ENCODE data around the gene CARNS1. TPM values are rescaled to one million over a fixed set of nuclear protein-coding genes. Genes with fewer than 3 reads are reported as not detected.

CARNS1 gene
- total RNA-seq, 3 donors from 2014 or later (not counting 1 experiment from before 2014, with no cell fraction given) = 25.0 to 29.0 (median 25.0) TPM

DNA sequence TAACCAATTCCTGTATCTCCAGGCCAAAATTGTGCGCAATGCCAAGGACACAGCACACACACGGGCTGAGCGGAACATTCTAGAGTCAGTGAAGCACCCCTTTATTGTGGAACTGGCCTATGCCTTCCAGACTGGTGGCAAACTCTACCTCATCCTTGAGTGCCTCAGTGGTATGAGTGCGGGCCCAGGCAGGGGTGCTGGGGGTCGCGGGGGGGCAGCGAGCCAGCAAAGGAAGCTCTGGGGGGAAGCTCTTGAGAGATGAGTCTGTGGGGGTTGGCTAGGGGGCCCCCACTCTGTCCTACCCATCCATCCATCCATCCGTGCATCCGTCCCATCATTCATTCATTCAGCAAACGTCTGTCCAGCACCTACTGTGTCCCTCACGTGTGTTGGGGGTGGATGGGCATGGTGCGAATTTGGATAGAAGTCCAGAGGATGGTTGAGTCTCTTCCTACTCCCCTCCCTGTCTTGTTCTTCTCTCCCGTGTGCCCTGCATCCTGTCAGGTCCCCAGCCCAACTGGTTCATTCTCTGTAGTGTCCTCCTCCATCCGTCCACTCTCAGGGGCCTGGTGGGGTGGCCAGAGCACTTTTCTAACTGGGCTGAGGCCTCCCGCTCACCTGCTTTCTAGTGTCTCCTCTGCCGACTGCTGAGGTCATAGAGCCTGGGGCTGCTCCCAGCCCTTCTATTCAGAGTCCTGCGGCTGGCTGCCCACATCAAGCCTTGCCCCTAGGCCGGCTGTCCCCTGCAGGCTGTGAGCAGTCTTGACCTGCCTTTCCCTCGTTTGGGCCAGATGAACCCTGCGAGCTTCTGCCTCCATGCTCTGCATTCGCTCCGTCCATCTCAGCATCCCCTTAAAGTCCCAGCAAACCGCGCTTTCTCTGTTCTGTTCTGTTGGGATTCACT is 16.1 kb downstream of the CARNS1 start:
- H3K36me3 Mint-ChIP-seq = no peaks in the 10 kb centered on the region
- Histone ChIP-seq H3K27me3 (ENCODE audit: control insufficient read depth, insufficient read depth, low read length) (no peaks in the 10 kb centered on the region), H3K9me3 (ENCODE audit: control insufficient read depth, insufficient read depth, low read length) (no peaks in the 10 kb centered on the region), H3K27ac (ENCODE audit: low read length) (peak overlapping the region; percentile 12), H3K4me1 (ENCODE audit: control insufficient read depth, insufficient read depth, low read length) (peaks cover 72% of the 10 kb centered on the region), H3K36me3 (ENCODE audit: control insufficient read depth, insufficient read depth, low read length) (peaks cover 35% of the 10 kb centered on the region), H3K4me3 (ENCODE audit: low read length) (no peak overlapping the region)
- DNase-seq (no peak), ATAC-seq (no peak)
- H3K4me3 Mint-ChIP-seq = peak overlapping the region; percentile 70
- intact Hi-C loops (cut with micrococcal nuclease) = no loop called here
- H3K9me3 Mint-ChIP-seq = no peaks in the 10 kb centered on the region
- peak overlapping the region; percentile 88 to 92 for H3K27ac Mint-ChIP-seq
- TF ChIP-seq, protein P1, sequence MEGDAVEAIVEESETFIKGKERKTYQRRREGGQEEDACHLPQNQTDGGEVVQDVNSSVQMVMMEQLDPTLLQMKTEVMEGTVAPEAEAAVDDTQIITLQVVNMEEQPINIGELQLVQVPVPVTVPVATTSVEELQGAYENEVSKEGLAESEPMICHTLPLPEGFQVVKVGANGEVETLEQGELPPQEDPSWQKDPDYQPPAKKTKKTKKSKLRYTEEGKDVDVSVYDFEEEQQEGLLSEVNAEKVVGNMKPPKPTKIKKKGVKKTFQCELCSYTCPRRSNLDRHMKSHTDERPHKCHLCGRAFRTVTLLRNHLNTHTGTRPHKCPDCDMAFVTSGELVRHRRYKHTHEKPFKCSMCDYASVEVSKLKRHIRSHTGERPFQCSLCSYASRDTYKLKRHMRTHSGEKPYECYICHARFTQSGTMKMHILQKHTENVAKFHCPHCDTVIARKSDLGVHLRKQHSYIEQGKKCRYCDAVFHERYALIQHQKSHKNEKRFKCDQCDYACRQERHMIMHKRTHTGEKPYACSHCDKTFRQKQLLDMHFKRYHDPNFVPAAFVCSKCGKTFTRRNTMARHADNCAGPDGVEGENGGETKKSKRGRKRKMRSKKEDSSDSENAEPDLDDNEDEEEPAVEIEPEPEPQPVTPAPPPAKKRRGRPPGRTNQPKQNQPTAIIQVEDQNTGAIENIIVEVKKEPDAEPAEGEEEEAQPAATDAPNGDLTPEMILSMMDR (IDR thresholded peaks at IDR 0.05) = no peak
- no peaks in the 10 kb centered on the region for H3K27me3 Mint-ChIP-seq (ENCODE audit: low read depth in 2 of 2)
- H3K4me1 Mint-ChIP-seq = peaks cover 42 to 52% of the 10 kb centered on the region in 2 donors
- WGBS (ENCODE audit: insufficient coverage) = 94% methylated on average over 16 of the region's 24 CpGs

DNA sequence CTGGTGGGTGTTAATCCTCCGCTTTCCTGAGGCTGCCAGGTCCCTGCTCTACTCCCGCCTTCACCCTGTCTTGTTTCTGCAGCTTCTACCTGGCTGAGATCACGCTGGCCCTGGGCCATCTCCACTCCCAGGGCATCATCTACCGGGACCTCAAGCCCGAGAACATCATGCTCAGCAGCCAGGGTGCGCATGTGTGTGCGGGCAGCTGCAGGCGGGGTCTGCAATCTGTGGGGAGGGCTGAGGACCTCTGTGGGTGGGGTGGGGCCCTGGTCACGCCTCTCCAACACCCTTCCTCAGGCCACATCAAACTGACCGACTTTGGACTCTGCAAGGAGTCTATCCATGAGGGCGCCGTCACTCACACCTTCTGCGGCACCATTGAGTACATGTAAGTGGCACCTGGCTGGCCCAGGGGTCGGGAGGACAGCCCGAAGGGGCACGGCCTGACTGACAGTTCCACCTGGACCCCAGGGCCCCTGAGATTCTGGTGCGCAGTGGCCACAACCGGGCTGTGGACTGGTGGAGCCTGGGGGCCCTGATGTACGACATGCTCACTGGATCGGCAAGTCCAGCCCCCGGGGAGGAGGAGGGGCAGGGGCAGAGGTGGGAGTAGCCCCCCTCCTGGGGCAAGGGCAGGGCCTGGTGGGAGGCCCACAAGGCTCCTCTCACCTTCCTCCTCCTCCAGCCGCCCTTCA is 17.3 kb downstream of the CARNS1 start:
- peaks cover 35% of the 10 kb centered on the region for H3K36me3 ChIP-seq (ENCODE audit: control insufficient read depth, insufficient read depth, low read length)

DNA sequence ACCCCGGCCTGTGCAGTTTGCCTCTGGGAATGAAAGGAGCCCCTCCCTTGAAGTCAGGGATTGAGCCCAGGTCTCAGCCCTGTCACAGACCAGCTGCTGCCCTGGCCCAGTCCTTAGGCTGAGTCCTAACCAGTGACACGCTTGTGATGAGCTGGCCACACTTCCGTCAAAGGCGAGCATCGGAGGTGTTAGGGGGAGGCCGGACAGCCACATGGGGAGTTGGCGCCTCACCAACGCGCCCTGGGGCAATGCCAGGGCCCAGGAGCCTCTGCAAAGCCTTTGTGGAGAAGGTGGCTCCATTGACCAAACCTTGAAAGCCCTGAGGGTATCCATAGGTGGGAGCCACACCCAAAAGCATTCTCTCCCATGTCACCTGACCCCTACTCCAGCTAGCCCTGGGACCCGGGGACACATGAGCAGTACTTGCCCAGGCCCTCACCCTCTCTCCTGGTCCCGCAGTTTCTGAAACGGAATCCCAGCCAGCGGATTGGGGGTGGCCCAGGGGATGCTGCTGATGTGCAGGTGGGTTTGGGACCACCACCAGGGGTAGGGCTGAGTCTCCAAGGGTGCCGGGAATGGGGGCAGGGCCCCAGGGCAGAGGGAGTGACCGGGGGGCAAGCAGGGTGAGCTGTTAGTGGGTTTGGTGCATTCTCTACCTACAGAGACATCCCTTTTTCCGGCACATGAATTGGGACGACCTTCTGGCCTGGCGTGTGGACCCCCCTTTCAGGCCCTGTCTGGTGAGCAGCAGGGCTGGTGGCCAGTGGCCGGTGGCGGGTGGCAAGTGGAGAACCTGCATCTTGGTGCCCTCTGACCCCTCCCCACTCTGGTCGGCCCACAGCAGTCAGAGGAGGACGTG is 18.3 kb downstream of the CARNS1 start:
- DNase-seq = peak; percentile 45 to 56
- peaks cover 35% of the 10 kb centered on the region for H3K36me3 ChIP-seq (ENCODE audit: control insufficient read depth, insufficient read depth, low read length)

More for the DNA sequence above, 17.3 kb downstream of the CARNS1 start:
- WGBS (ENCODE audit: insufficient coverage) = 76% methylated on average over 21 of the region's 22 CpGs
- Mint-ChIP-seq H3K36me3 (no peaks in the 10 kb centered on the region), H3K9me3 (no peaks in the 10 kb centered on the region), H3K27ac (peak overlapping the region; percentile 88 to 92), H3K4me3 (peak overlapping the region; percentile 45), H3K27me3 (ENCODE audit: low read depth in 2 of 2) (no peaks in the 10 kb centered on the region), H3K4me1 (peaks cover 43 to 57% of the 10 kb centered on the region in 2 donors)
- intact Hi-C loops (cut with micrococcal nuclease) = no loop called here
- H3K4me3 ChIP-seq (ENCODE audit: low read length) = no peak overlapping the region
- peak overlapping the region; percentile 86 for H3K27ac ChIP-seq (ENCODE audit: low read length)
- peak in 1 of 2 donors; percentile 13 for DNase-seq
- H3K4me1 ChIP-seq (ENCODE audit: control insufficient read depth, insufficient read depth, low read length) = peaks cover 67% of the 10 kb centered on the region
- ATAC-seq = no peak
- no peaks in the 10 kb centered on the region for H3K27me3 ChIP-seq (ENCODE audit: control insufficient read depth, insufficient read depth, low read length)
- no peaks in the 10 kb centered on the region for H3K9me3 ChIP-seq (ENCODE audit: control insufficient read depth, insufficient read depth, low read length)
- TF ChIP-seq, protein P1 (IDR thresholded peaks at IDR 0.05) = no peak

More for the DNA sequence above, 18.3 kb downstream of the CARNS1 start:
- H3K4me1 Mint-ChIP-seq = peaks cover 39 to 62% of the 10 kb centered on the region in 2 donors
- Histone ChIP-seq H3K27me3 (ENCODE audit: control insufficient read depth, insufficient read depth, low read length) (no peaks in the 10 kb centered on the region), H3K4me3 (ENCODE audit: low read length) (no peak overlapping the region), H3K9me3 (ENCODE audit: control insufficient read depth, insufficient read depth, low read length) (no peaks in the 10 kb centered on the region), H3K27ac (ENCODE audit: low read length) (peak overlapping the region; percentile 86), H3K4me1 (ENCODE audit: control insufficient read depth, insufficient read depth, low read length) (peaks cover 73% of the 10 kb centered on the region)
- H3K4me3 Mint-ChIP-seq = peak overlapping the region; percentile 78
- H3K36me3 Mint-ChIP-seq = no peaks in the 10 kb centered on the region
- ATAC-seq = peak; percentile 58 to 67 (median 64)
- no peaks in the 10 kb centered on the region for H3K9me3 Mint-ChIP-seq
- TF ChIP-seq, protein P1 (IDR thresholded peaks at IDR 0.05) = no peak
- intact Hi-C loops (cut with micrococcal nuclease) = no loop called here
- 45% methylated on average over 20 of the region's 22 CpGs for WGBS (ENCODE audit: insufficient coverage)
- peak overlapping the region; percentile 88 to 92 for H3K27ac Mint-ChIP-seq
- no peaks in the 10 kb centered on the region for H3K27me3 Mint-ChIP-seq (ENCODE audit: low read depth in 2 of 2)
